CD4-positive, CD25-positive, alpha-beta regulatory T cell (primary cell): ENCODE results near the gene ANKS1B. TPM values are rescaled to one million over a fixed set of nuclear protein-coding genes. Genes with fewer than 3 reads are reported as not detected.

Source experiments
- ATAC-seq, 2 donors: fragments of 150-1000 bp; cut with Tn5 transposase; one replicate each; pipeline ENCODE4 v1.10.0; 2021; ENCODE audit warnings: low read depth in 2 of 2, moderate number of reproducible peaks in 2 of 2, moderate library complexity in 1 of 2
- DNase-seq, 3 donors: peaks; one replicate each; pipeline versions ENCODE4 v3.0.0 to v3.0.0-alpha.2; 2012 to 2022; ENCODE audit warnings: mixed read lengths in 1 of 3
- H3K27ac ChIP-seq: one replicate; pipeline ENCODE4 v1.7.0; 2013; ENCODE audit warnings: mild to moderate bottlenecking, low read length; ENCODE audit not compliant: insufficient read depth, poor library complexity, severe bottlenecking
- H3K27me3 ChIP-seq: one replicate; pipeline ENCODE4 v1.7.0; 2013; ENCODE audit warnings: low read length; ENCODE audit not compliant: control insufficient read depth, insufficient read depth
- H3K36me3 ChIP-seq: one replicate; pipeline ENCODE4 v1.7.0; 2013; ENCODE audit warnings: mild to moderate bottlenecking, low read length, moderate library complexity; ENCODE audit not compliant: control insufficient read depth, insufficient read depth
- H3K4me1 ChIP-seq: 2 replicates; pipeline ENCODE4 v1.7.0; 2013; ENCODE audit warnings: mild to moderate bottlenecking, low read length; ENCODE audit not compliant: insufficient read depth, control insufficient read depth, poor library complexity, severe bottlenecking
- H3K4me3 ChIP-seq: one replicate; pipeline ENCODE4 v1.7.0; 2013; ENCODE audit warnings: low read depth, mild to moderate bottlenecking, low read length, moderate library complexity
- H3K9me3 ChIP-seq, 2 experiments: 1 replicate in 1 of 2; 2 replicates in 1 of 2; pipeline ENCODE4 v1.7.0; 2013; ENCODE audit warnings: low read length in 2 of 2, mild to moderate bottlenecking in 1 of 2, moderate library complexity in 1 of 2; ENCODE audit not compliant: control insufficient read depth in 2 of 2
- H3K27ac Mint-ChIP-seq, 3 donors: one replicate each; pipeline ENCODE4 v1.8.0; 2020 to 2022; ENCODE audit warnings: mild to moderate bottlenecking in 3 of 3, mixed read lengths in 3 of 3, moderate library complexity in 2 of 3
- H3K27me3 Mint-ChIP-seq: one replicate; pipeline ENCODE4 v1.8.0; 2022; ENCODE audit warnings: mild to moderate bottlenecking, mixed read lengths
- H3K36me3 Mint-ChIP-seq: one replicate; pipeline ENCODE4 v1.8.0; 2020; ENCODE audit warnings: mixed read lengths
- H3K4me1 Mint-ChIP-seq, 4 donors: one replicate each; pipeline ENCODE4 v1.8.0; 2020 to 2022; ENCODE audit warnings: mixed read lengths in 4 of 4, mild to moderate bottlenecking in 1 of 4
- H3K4me3 Mint-ChIP-seq, 4 donors: one replicate each; pipeline ENCODE4 v1.8.0; 2020 to 2022; ENCODE audit warnings: mild to moderate bottlenecking in 4 of 4, mixed read lengths in 4 of 4, moderate library complexity in 3 of 4
- H3K9me3 Mint-ChIP-seq, 7 donors: one replicate each; pipeline ENCODE4 v1.8.0; 2020 to 2022; ENCODE audit warnings: mixed read lengths in 7 of 7, mild to moderate bottlenecking in 3 of 7, moderate library complexity in 2 of 7
- polyA plus RNA-seq, 4 donors: library from polyadenylated mRNA; unstranded; fragments of 300-500 nt; fragmentation: Illumina TruSeq; gene quantifications; one replicate each; pipeline ENCODE4 v1.2.3, GENCODE V29; 2021
- total RNA-seq: library from RNA; stranded (reverse); gene quantifications from one replicate; pipeline ENCODE4 v1.2.3, GENCODE V29; 2022

ANKS1B gene
- total and polyA plus RNA-seq, 5 donors from 2014 or later = 4.0 to 15.9 (median 9.5) TPM

- Histone ChIP-seq H3K36me3 (no peaks in the 10 kb centered on the region), H3K9me3 (no peaks in the 10 kb centered on the region), H3K4me1 (no peaks in the 10 kb centered on the region), H3K27me3 (no peaks in the 10 kb centered on the region), H3K27ac (no peak overlapping the region), H3K4me3 (no peak overlapping the region)
- Mint-ChIP-seq H3K36me3 (no peaks in the 10 kb centered on the region), H3K4me1 (no peaks in the 10 kb centered on the region), H3K27ac (no peak overlapping the region), H3K9me3 (peaks cover 0 to 16% (median 4%) of the 10 kb centered on the region in 7 donors), H3K27me3 (no peaks in the 10 kb centered on the region), H3K4me3 (no peak overlapping the region)
- DNase-seq = no peak
- ATAC-seq = no peak
These were observed 673.4 kb downstream of the ANKS1B start for GRCh38 chr12:99311373-99311772.

- no peak for DNase-seq
- Mint-ChIP-seq H3K9me3 (peaks cover 1 to 16% (median 4%) of the 10 kb centered on the region in 7 donors), H3K36me3 (no peaks in the 10 kb centered on the region), H3K4me3 (no peak overlapping the region), H3K4me1 (no peaks in the 10 kb centered on the region), H3K27ac (no peak overlapping the region), H3K27me3 (no peaks in the 10 kb centered on the region)
- no peaks in the 10 kb centered on the region for H3K27me3 ChIP-seq
- no peak overlapping the region for H3K4me3 ChIP-seq
- H3K36me3 ChIP-seq = no peaks in the 10 kb centered on the region
- no peak for ATAC-seq
- H3K4me1 ChIP-seq = no peaks in the 10 kb centered on the region
- no peaks in the 10 kb centered on the region for H3K9me3 ChIP-seq
- no peak overlapping the region for H3K27ac ChIP-seq
These were observed 674.9 kb downstream of the ANKS1B start for GRCh38 chr12:99309812-99310211.

- peaks cover 0 to 7% (median 2%) of the 10 kb centered on the region in 7 donors for H3K9me3 Mint-ChIP-seq
- Histone ChIP-seq H3K9me3 (no peaks in the 10 kb centered on the region), H3K27ac (no peak overlapping the region), H3K4me1 (no peaks in the 10 kb centered on the region), H3K36me3 (no peaks in the 10 kb centered on the region), H3K27me3 (no peaks in the 10 kb centered on the region), H3K4me3 (no peak overlapping the region)
- no peaks in the 10 kb centered on the region for H3K27me3 Mint-ChIP-seq
- no peak overlapping the region for H3K27ac Mint-ChIP-seq
- H3K4me1 Mint-ChIP-seq = no peaks in the 10 kb centered on the region
- H3K4me3 Mint-ChIP-seq = no peak overlapping the region
- no peaks in the 10 kb centered on the region for H3K36me3 Mint-ChIP-seq
- no peak for DNase-seq
- no peak for ATAC-seq
These were observed 681.9 kb downstream of the ANKS1B start for GRCh38 chr12:99302874-99303273.

- H3K4me1 ChIP-seq = no peaks in the 10 kb centered on the region
- no peaks in the 10 kb centered on the region for H3K27me3 ChIP-seq
- DNase-seq = no peak
- no peak for ATAC-seq
- Mint-ChIP-seq H3K4me1 (no peaks in the 10 kb centered on the region), H3K36me3 (no peaks in the 10 kb centered on the region), H3K27ac (no peak overlapping the region), H3K27me3 (no peaks in the 10 kb centered on the region), H3K9me3 (peaks cover 0 to 38% (median 12%) of the 10 kb centered on the region in 7 donors), H3K4me3 (no peak overlapping the region)
- H3K4me3 ChIP-seq = no peak overlapping the region
- peaks cover 7 to 10% of the 10 kb centered on the region in 2 experiments for H3K9me3 ChIP-seq
- no peaks in the 10 kb centered on the region for H3K36me3 ChIP-seq
- no peak overlapping the region for H3K27ac ChIP-seq
These were observed 697.6 kb downstream of the ANKS1B start for GRCh38 chr12:99287136-99287535.

GRCh38 chr12:99284161-99284560 is 700.6 kb downstream of the ANKS1B start:
- Histone ChIP-seq H3K4me3 (no peak overlapping the region), H3K36me3 (no peaks in the 10 kb centered on the region), H3K27me3 (no peaks in the 10 kb centered on the region), H3K9me3 (no peaks in the 10 kb centered on the region), H3K27ac (no peak overlapping the region), H3K4me1 (no peaks in the 10 kb centered on the region)
- Mint-ChIP-seq H3K4me3 (no peak overlapping the region), H3K9me3 (peaks cover 0 to 19% (median 2%) of the 10 kb centered on the region in 7 donors), H3K4me1 (no peaks in the 10 kb centered on the region), H3K36me3 (no peaks in the 10 kb centered on the region), H3K27ac (no peak overlapping the region), H3K27me3 (no peaks in the 10 kb centered on the region)
- ATAC-seq (no peak), DNase-seq (no peak)

- H3K27ac Mint-ChIP-seq = no peak overlapping the region
- H3K9me3 Mint-ChIP-seq = peaks cover 0 to 4% (median 1%) of the 10 kb centered on the region in 7 donors
- Histone ChIP-seq H3K9me3 (no peaks in the 10 kb centered on the region), H3K36me3 (no peaks in the 10 kb centered on the region), H3K4me1 (no peaks in the 10 kb centered on the region), H3K27ac (no peak overlapping the region), H3K27me3 (no peaks in the 10 kb centered on the region), H3K4me3 (no peak overlapping the region)
- DNase-seq (no peak), ATAC-seq (no peak)
- H3K27me3 Mint-ChIP-seq = no peaks in the 10 kb centered on the region
- no peak overlapping the region for H3K4me3 Mint-ChIP-seq
- H3K36me3 Mint-ChIP-seq = no peaks in the 10 kb centered on the region
- no peaks in the 10 kb centered on the region for H3K4me1 Mint-ChIP-seq
These were observed 702.1 kb downstream of the ANKS1B start for GRCh38 chr12:99282624-99283023.

- H3K36me3 Mint-ChIP-seq = no peaks in the 10 kb centered on the region
- DNase-seq = no peak
- Histone ChIP-seq H3K36me3 (no peaks in the 10 kb centered on the region), H3K27ac (no peak overlapping the region), H3K9me3 (no peaks in the 10 kb centered on the region), H3K27me3 (no peaks in the 10 kb centered on the region), H3K4me1 (no peaks in the 10 kb centered on the region), H3K4me3 (no peak overlapping the region)
- no peak overlapping the region for H3K27ac Mint-ChIP-seq
- no peaks in the 10 kb centered on the region for H3K27me3 Mint-ChIP-seq
- ATAC-seq = no peak
- H3K4me1 Mint-ChIP-seq = no peaks in the 10 kb centered on the region
- H3K9me3 Mint-ChIP-seq = peaks cover 0 to 6% (median 1%) of the 10 kb centered on the region in 7 donors
- no peak overlapping the region for H3K4me3 Mint-ChIP-seq
These were observed 702.6 kb downstream of the ANKS1B start for GRCh38 chr12:99282086-99282485.

GRCh38 chr12:99281277-99281676 is 703.5 kb downstream of the ANKS1B start:
- no peak overlapping the region for H3K27ac Mint-ChIP-seq

More at GRCh38 chr12:99281277-99281676, 703.5 kb downstream of the ANKS1B start:
- Histone ChIP-seq H3K36me3 (no peaks in the 10 kb centered on the region), H3K27ac (no peak overlapping the region), H3K27me3 (no peaks in the 10 kb centered on the region), H3K4me3 (no peak overlapping the region), H3K9me3 (no peaks in the 10 kb centered on the region), H3K4me1 (no peaks in the 10 kb centered on the region)
- H3K9me3 Mint-ChIP-seq = peaks cover 0 to 9% (median 2%) of the 10 kb centered on the region in 7 donors
- DNase-seq = no peak
- no peaks in the 10 kb centered on the region for H3K4me1 Mint-ChIP-seq
- no peak for ATAC-seq
- H3K4me3 Mint-ChIP-seq = no peak overlapping the region
- no peaks in the 10 kb centered on the region for H3K36me3 Mint-ChIP-seq
- H3K27me3 Mint-ChIP-seq = no peaks in the 10 kb centered on the region
